HepG2 (cell line): Measurements from ENCODE around the gene BRD1. TPM values are rescaled to one million over a fixed set of nuclear protein-coding genes. Genes with fewer than 3 reads are reported as not detected.

Experiments
- ATAC-seq: fragments of 200-7000 bp; cut with Tn5 transposase; 3 replicates; pipeline ENCODE4 v1.9.1; 2020; ENCODE audit warnings: mild to moderate bottlenecking, moderate library complexity
- BruUV-seq: library from RNA; stranded (reverse); fragments of 400-500 nt; replicated peaks from 2 replicates; lab custom pipeline; 2021; lab: Mats Ljungman, UMichigan
- CTCF ChIA-PET: fragments of 300-600 bp; formaldehyde crosslinking; extraction: SDS; loops from one replicate; lab custom pipeline; 2021; ENCODE audit warnings: low total read pairs, inconsistent platforms, low intra/inter-chr PET ratio; lab: Yijun Ruan, JAX
- POLR2A ChIA-PET: fragments of 350-600 bp; sonication (Branson Sonifier 250); formaldehyde crosslinking; loops from one replicate; lab custom pipeline; 2020; ENCODE audit warnings: antibody characterized with exemption, inconsistent platforms; lab: Yijun Ruan, JAX
- DNase-seq: peaks from one replicate; pipeline ENCODE4 v3.0.0-alpha.2; 2015; ENCODE audit warnings: low spot score
- FAIRE-seq: peaks from 3 replicates; lab custom pipeline; 2011; peaks lifted over from hg19 to GRCh38; lab: Jason Lieb, UNC
- H2AFZ ChIP-seq: one replicate; pipeline ENCODE4 v1.6.1; 2011; ENCODE audit warnings: low read length, inconsistent platforms
- H3K27ac ChIP-seq: fragments of 300-600 bp; 3 replicates; pipeline ENCODE4 v1.8.0; 2011; ENCODE audit warnings: mixed run types, mild to moderate bottlenecking, mixed read lengths, low read length, inconsistent platforms; ENCODE audit not compliant: insufficient read depth; ENCODE audit errors: extremely low read length
- H3K27me3 ChIP-seq, 2 experiments: fragments of 200-600 bp in 1 of 2; 2 replicates in 1 of 2; 3 replicates in 1 of 2; pipeline versions ENCODE4 v1.6.0 to v1.8.0; 2011; ENCODE audit warnings: low read length in 2 of 2, mild to moderate bottlenecking in 2 of 2, moderate library complexity in 2 of 2, inconsistent platforms in 1 of 2; ENCODE audit not compliant: insufficient read depth in 2 of 2, control insufficient read depth in 1 of 2
- H3K36me3 ChIP-seq, 2 experiments: fragments of 200-600 bp in 1 of 2; replicated peaks in 1 of 2; 2 replicates in 1 of 2; 3 replicates in 1 of 2; pipeline versions ENCODE4 v1.5.1 to v1.8.0; 2011; ENCODE audit warnings: low read length in 2 of 2, inconsistent platforms in 1 of 2; ENCODE audit not compliant: insufficient read depth in 2 of 2, control insufficient read depth in 1 of 2
- H3K4me1 ChIP-seq: 2 replicates; pipeline ENCODE4 v1.5.1; 2012; ENCODE audit warnings: low read length, inconsistent platforms; ENCODE audit not compliant: insufficient read depth
- H3K4me2 ChIP-seq: 2 replicates; pipeline ENCODE4 v1.6.0; 2011; ENCODE audit warnings: low read depth, low read length, inconsistent platforms
- H3K4me3 ChIP-seq, 3 experiments: fragments of 200-600 bp in 1 of 3; sonication (generic), shearing (Covaris generic) in 1 of 3; replicated peaks in 1 of 3; 2 replicates each; pipeline ENCODE4 v1.5.1; 2011 to 2016; ENCODE audit warnings: low read length in 3 of 3, inconsistent platforms in 2 of 3, low read depth in 2 of 3, mild to moderate bottlenecking in 2 of 3, control low read depth in 1 of 3, mixed read lengths in 1 of 3; ENCODE audit not compliant: insufficient read depth in 1 of 3
- H3K79me2 ChIP-seq: one replicate; pipeline ENCODE4 v1.6.1; 2011; ENCODE audit warnings: low read length, inconsistent platforms; ENCODE audit not compliant: insufficient read depth
- H3K9ac ChIP-seq: 2 replicates; pipeline ENCODE4 v1.6.0; 2011; ENCODE audit warnings: mild to moderate bottlenecking, low read depth, low read length, inconsistent platforms; ENCODE audit not compliant: insufficient read depth
- H3K9me3 ChIP-seq: 2 replicates; pipeline ENCODE4 v1.5.1; 2012; ENCODE audit warnings: mild to moderate bottlenecking, low read length
- H4K20me1 ChIP-seq: 2 replicates; pipeline ENCODE4 v1.6.0; 2011; ENCODE audit warnings: inconsistent platforms, mild to moderate bottlenecking, low read length, moderate library complexity; ENCODE audit not compliant: insufficient read depth
- EZH2 ChIP-seq: conservative IDR thresholded peaks from 2 replicates; pipeline ENCODE4 v1.6.1; 2012; ENCODE audit warnings: mild to moderate bottlenecking, low read depth, low read length, moderate library complexity
- HNF4G ChIP-seq, 2 experiments: sonication (generic) in 1 of 2; formaldehyde crosslinking in 1 of 2; IDR thresholded peaks; 2 replicates each; pipeline versions ENCODE4 v1.4.0 to v1.6.1; 2011 to 2020; ENCODE audit warnings: borderline replicate concordance in 2 of 2, low read depth in 2 of 2, mild to moderate bottlenecking in 2 of 2, low read length in 1 of 2, missing genetic modification reagents in 1 of 2, moderate library complexity in 1 of 2
- KLF12 ChIP-seq: sonication (generic); formaldehyde crosslinking; IDR thresholded peaks from 2 replicates; pipeline ENCODE4 v1.4.0; 2020; ENCODE audit warnings: missing genetic modification reagents, borderline replicate concordance
- MNT ChIP-seq: fragments of 450-650 bp; IDR thresholded peaks from 2 replicates; pipeline ENCODE4 v1.6.1; 2016
- MYPOP ChIP-seq: sonication (generic); formaldehyde crosslinking; IDR thresholded peaks from 2 replicates; pipeline ENCODE4 v1.8.1; 2023; ENCODE audit warnings: mild to moderate bottlenecking, moderate library complexity, missing genetic modification reagents
- NFKB2 ChIP-seq: sonication (generic); formaldehyde crosslinking; IDR thresholded peaks from 2 replicates; pipeline ENCODE4 v1.4.0; 2020; ENCODE audit warnings: missing genetic modification reagents, borderline replicate concordance
- RBM39 ChIP-seq: fragments of 200-400 bp; formaldehyde crosslinking; IDR thresholded peaks from one replicate; pipeline ENCODE4 v1.6.1; 2018; ENCODE audit warnings: antibody characterized with exemption, mild to moderate bottlenecking, low read depth, low read length; ENCODE audit not compliant: poor library complexity, severe bottlenecking
- U2AF1 ChIP-seq: fragments of 200-400 bp; formaldehyde crosslinking; optimal IDR thresholded peaks from 2 replicates; pipeline ENCODE3; 2017; ENCODE audit warnings: mild to moderate bottlenecking, low read depth, low read length
- ZNF710 ChIP-seq: sonication (generic); formaldehyde crosslinking; IDR thresholded peaks from 2 replicates; pipeline ENCODE4 v1.5.0; 2020; ENCODE audit warnings: mild to moderate bottlenecking, missing genetic modification reagents, borderline replicate concordance
- ZNF780A ChIP-seq: sonication (generic); formaldehyde crosslinking; IDR thresholded peaks from 2 replicates; pipeline ENCODE4 v1.8.0; 2022; ENCODE audit warnings: mild to moderate bottlenecking, missing genetic modification reagents, moderate library complexity
- ZNF879 ChIP-seq: sonication (generic); formaldehyde crosslinking; IDR thresholded peaks from 2 replicates; pipeline ENCODE4 v1.8.1; 2023; ENCODE audit warnings: missing genetic modification reagents
- WGBS: methylation state at CpG from one replicate; pipeline ENCODE4 v1.1.6; 2017; ENCODE audit warnings: low lambda C conversion rate; 5-methylcytosine and 5-hydroxymethylcytosine counted together
- in situ Hi-C: cut with HindIII; loops from 2 replicates; pipeline ENCODE4 v1.10.0; 2017; ENCODE audit warnings: low pct_unique_long_range_greater_than_20kb; ENCODE audit not compliant: extremely low pct_ligation_motif_present
- intact Hi-C: fragments of 100-400 bp; cut with micrococcal nuclease; formaldehyde crosslinking; loops from one replicate; pipeline ENCODE4 v1.10.0; 2022; ENCODE audit not compliant: unreplicated experiment
- polyA plus RNA-seq, 8 experiments: library from polyadenylated mRNA; depleted of rRNA in 3 of 8; stranded (reverse) in 7 of 8; unstranded in 1 of 8; fragments of >200 nt; fragmentation: Illumina TruSeq in 4 of 8; extraction: Trizol in 4 of 8; gene quantifications; 2 replicates each; pipeline versions ENCODE4 v1.2.1 to v1.2.3, GENCODE V29; 2011 to 2016; ENCODE audit warnings: low read depth in 4 of 8, missing spikeins in 1 of 8, mixed read lengths in 1 of 8; ENCODE audit not compliant: insufficient read depth in 1 of 8
- total RNA-seq, 5 experiments: library from RNA; depleted of rRNA; stranded (reverse); fragments of >200 nt; fragmentation: Illumina TruSeq; extraction: Trizol; gene quantifications; 2 replicates each; pipeline ENCODE4 v1.2.3, GENCODE V29; 2016; ENCODE audit warnings: low read depth in 1 of 5

The BRD1 gene
- total and polyA plus RNA-seq, 2 of the 13 experiments (the other 11 are each of a cell fraction or from before 2014, with no cell fraction given), result 5.1 to 12.0 TPM

- ChIA-PET POLR2A (no interaction called here), CTCF (no interaction called here)
- peaks cover 7 to 47% of the 10 kb centered on the region in 2 experiments for H3K27me3 ChIP-seq
- no peaks in the 10 kb centered on the region for H3K36me3 ChIP-seq
- peak; percentile 75 for TF ChIP-seq MNT
- TF ChIP-seq HNF4G (IDR thresholded peaks at IDR 0.05; ENCODE audit: borderline replicate concordance, low read depth, low read length), result no peak
- no peak for TF ChIP-seq HNF4G (CRISPR knock-in tag; IDR thresholded peaks at IDR 0.05; ENCODE audit: borderline replicate concordance, low read depth)
- H3K4me3 ChIP-seq, result no peak overlapping the region
- BruUV-seq, result no TSS peak
- no peaks in the 10 kb centered on the region for H3K79me2 ChIP-seq
- no peak overlapping the region for H3K4me2 ChIP-seq
- H3K9ac ChIP-seq, result no peak overlapping the region
- H3K4me1 ChIP-seq, result peaks cover 9% of the 10 kb centered on the region
- no peak for DNase-seq
- in situ Hi-C loops (no loop called here), intact Hi-C loops (no loop called here)
- H4K20me1 ChIP-seq, result no peaks in the 10 kb centered on the region
- 0 out of 2 replicates have a peak, but pooled peaks cover 4% of the 10 kb centered on the region for H3K9me3 ChIP-seq
- no peak for FAIRE-seq
- H3K27ac ChIP-seq, result no peak overlapping the region
- no peak for ATAC-seq
- no peak overlapping the region for H2AFZ ChIP-seq
- 39% methylated on average over 12 of the region's 19 CpGs for WGBS
Measured at GRCh38 chr22:49751318-49751965, 76.2 kb downstream of the BRD1 start.

- FAIRE-seq (no peak), DNase-seq (no peak), ATAC-seq (no peak)
- no peak overlapping the region for H3K4me3 ChIP-seq
- ChIA-PET POLR2A (no interaction called here), CTCF (no interaction called here)
- peaks cover 7 to 41% of the 10 kb centered on the region in 2 experiments for H3K27me3 ChIP-seq
- BruUV-seq, result no TSS peak
- 64% methylated on average over 5 of the region's 24 CpGs for WGBS
- in situ Hi-C loops, result no loop called here
- H3K4me1 ChIP-seq, result peaks cover 9% of the 10 kb centered on the region
- 0 out of 2 replicates have a peak, but pooled peaks cover 9% of the 10 kb centered on the region for H3K9me3 ChIP-seq
- no peaks in the 10 kb centered on the region for H4K20me1 ChIP-seq
- no peaks in the 10 kb centered on the region for H3K36me3 ChIP-seq
- H3K79me2 ChIP-seq, result no peaks in the 10 kb centered on the region
- TF ChIP-seq EZH2, result no peak
- TF ChIP-seq KLF12 (CRISPR knock-in tag), result no peak
- TF ChIP-seq ZNF780A (CRISPR knock-in tag), result no peak
- TF ChIP-seq ZNF879 (CRISPR knock-in tag), result no peak
- no peak for TF ChIP-seq MYPOP (CRISPR knock-in tag)
- no peak for TF ChIP-seq ZNF710 (CRISPR knock-in tag)
- no peak for TF ChIP-seq NFKB2 (CRISPR knock-in tag)
- no peak for TF ChIP-seq RBM39
- no peak for TF ChIP-seq U2AF1
- H2AFZ ChIP-seq, result no peak overlapping the region
- H3K27ac ChIP-seq, result no peak overlapping the region
- H3K4me2 ChIP-seq, result no peak overlapping the region
- no peak overlapping the region for H3K9ac ChIP-seq
- intact Hi-C loops, result no loop called here
Measured at GRCh38 chr22:49749885-49750510, 77.7 kb downstream of the BRD1 start.
